Measurements from ENCODE around the gene RAMP1.

RAMP1 gene

GRCh38 chr2:237896507-237896892, 37.1 kb downstream of the RAMP1 start:
- DNase-seq (ENCODE audit: low spot score) = no peak
- POLR2A ChIA-PET (ENCODE audit: low non-redundant PET) = interaction anchor here (0.6 kb wide), 1 partner anchor 41 kb away, joined by 3 read pairs; no protein-coding TSS in a partner anchor
- CTCF ChIA-PET = interaction anchor here (1.0 kb wide), 1 partner anchor 38 kb away, joined by 4 read pairs; no protein-coding TSS in a partner anchor
- H3K27ac ChIP-seq = peak overlapping the region; percentile 96
- no peak for TF ChIP-seq CTCF (conservative IDR thresholded peaks at IDR 0.05; ENCODE audit: low read depth)

GRCh38 chr2:237896956-237897355, 37.5 kb downstream of the RAMP1 start:
- CTCF ChIA-PET = no interaction called here
- DNase-seq (ENCODE audit: low spot score) = no peak
- POLR2A ChIA-PET (ENCODE audit: low non-redundant PET) = interaction anchor here (0.6 kb wide), 1 partner anchor 42 kb away, joined by 3 read pairs; no protein-coding TSS in a partner anchor
- TF ChIP-seq CTCF (conservative IDR thresholded peaks at IDR 0.05; ENCODE audit: low read depth) = no peak
- peak overlapping the region; percentile 96 for H3K27ac ChIP-seq

GRCh38 chr2:237898057-237898414, 38.6 kb downstream of the RAMP1 start:
- CTCF ChIA-PET = no interaction called here
- POLR2A ChIA-PET (ENCODE audit: low non-redundant PET) = no interaction called here
- H3K27ac ChIP-seq = peak overlapping the region; percentile 96
- no peak for DNase-seq (ENCODE audit: low spot score)
- TF ChIP-seq CTCF (conservative IDR thresholded peaks at IDR 0.05; ENCODE audit: low read depth) = no peak

GRCh38 chr2:237900891-237901831, 41.7 kb downstream of the RAMP1 start:
- POLR2A ChIA-PET (ENCODE audit: low non-redundant PET) = no interaction called here
- CTCF ChIA-PET = no interaction called here
- TF ChIP-seq CTCF (conservative IDR thresholded peaks at IDR 0.05; ENCODE audit: low read depth) = no peak
- no peak for DNase-seq (ENCODE audit: low spot score)
- no peak overlapping the region for H3K27ac ChIP-seq

GRCh38 chr2:237901932-237902850, 42.8 kb downstream of the RAMP1 start:
- ChIA-PET CTCF (interaction anchor here (0.6 kb wide), 1 partner anchor 158 kb away, joined by 3 read pairs; no protein-coding TSS in a partner anchor), POLR2A (ENCODE audit: low non-redundant PET) (no interaction called here)
- no peak for TF ChIP-seq CTCF (conservative IDR thresholded peaks at IDR 0.05; ENCODE audit: low read depth)
- DNase-seq (ENCODE audit: low spot score) = no peak
- no peak overlapping the region for H3K27ac ChIP-seq

Data from RWPE1 (cell line).